ENCODE results near the gene ARAP1. TPM values are rescaled to one million over a fixed set of nuclear protein-coding genes. Genes with fewer than 3 reads are reported as not detected.

Gene ARAP1
- total RNA-seq, 2 experiments from 2014 or later = 64.7 to 70.1 TPM

DNA sequence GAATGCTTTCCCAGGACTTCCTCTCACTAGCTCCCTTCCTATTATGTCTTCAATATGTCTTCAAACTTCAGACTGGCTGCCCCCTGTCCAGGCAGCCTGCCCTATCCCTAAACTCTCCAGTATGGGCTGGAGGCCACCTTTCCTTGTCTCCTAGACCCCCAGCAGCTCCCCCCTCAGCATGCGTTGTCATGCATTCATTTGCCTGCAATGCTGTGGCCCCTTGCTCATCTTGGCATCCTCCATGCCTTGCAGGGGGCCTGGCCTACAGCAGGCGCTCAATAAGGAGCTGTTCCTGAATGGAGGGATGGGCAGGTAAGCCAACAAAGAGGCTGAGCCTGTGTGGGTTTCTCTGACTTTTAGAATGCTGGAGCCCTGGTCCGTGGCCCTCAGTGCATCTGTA lies 16.4 kb upstream of the ARAP1 start:
- Mint-ChIP-seq H3K4me3 (no peak overlapping the region), H3K4me1 (ENCODE audit: low read depth) (peaks cover 2% of the 10 kb centered on the region), H3K36me3 (ENCODE audit: low read depth) (no peaks in the 10 kb centered on the region), H3K27ac (no peak overlapping the region), H3K27me3 (ENCODE audit: low read depth) (no peaks in the 10 kb centered on the region), H3K9me3 (no peaks in the 10 kb centered on the region)
- CTCF ChIA-PET = interaction anchor here (0.5 to 0.7 kb wide), 2 partner anchors 32 to 43 kb away, joined by 3 to 4 read pairs; no protein-coding TSS in a partner anchor
- intact Hi-C loops (cut with micrococcal nuclease) = no loop called here
- DNase-seq = no peak

DNA sequence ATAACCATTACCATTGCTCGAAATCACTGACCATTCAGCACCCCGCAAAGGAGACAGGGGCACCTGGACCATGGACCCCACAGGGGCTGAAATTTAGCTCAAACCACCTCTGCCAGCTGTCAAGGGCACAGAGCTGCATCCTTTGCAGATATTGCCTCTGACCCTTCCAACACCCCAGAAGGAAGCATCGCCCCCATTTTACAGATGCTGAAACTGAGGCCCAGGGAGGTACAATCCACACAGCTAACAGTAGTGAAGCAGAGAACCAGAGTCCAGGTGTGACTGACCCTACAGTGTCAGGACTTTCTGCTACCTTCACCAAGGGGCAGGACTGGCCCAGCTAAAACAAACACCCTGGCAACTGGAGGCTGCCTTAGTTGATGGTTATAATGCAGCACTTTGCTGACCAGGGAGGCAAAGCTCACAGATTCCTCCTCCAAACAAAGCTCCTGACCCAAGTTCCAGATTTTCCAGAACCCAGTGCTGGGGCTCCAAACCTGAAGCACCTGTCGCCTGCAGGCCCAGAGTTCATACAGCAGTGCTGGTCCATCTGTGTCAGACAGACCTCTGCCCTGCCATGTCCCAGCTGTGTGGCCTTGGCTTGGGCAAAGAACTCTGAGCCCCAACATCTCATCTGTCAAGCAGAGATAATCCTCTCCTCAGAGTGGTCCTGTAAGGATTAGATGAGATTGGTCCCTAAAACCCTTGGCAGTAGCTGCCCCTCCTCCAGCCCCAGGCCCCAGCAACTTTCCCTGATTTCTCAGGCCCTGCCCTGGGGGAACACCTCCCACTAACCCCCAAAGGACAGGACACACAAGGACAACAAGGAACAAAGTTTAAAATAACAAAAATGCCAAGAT lies 15.2 kb upstream of the ARAP1 start:
- Mint-ChIP-seq H3K27ac (no peak overlapping the region), H3K4me1 (ENCODE audit: low read depth) (peaks cover 14% of the 10 kb centered on the region), H3K36me3 (ENCODE audit: low read depth) (no peaks in the 10 kb centered on the region), H3K27me3 (ENCODE audit: low read depth) (no peaks in the 10 kb centered on the region), H3K4me3 (no peak overlapping the region), H3K9me3 (no peaks in the 10 kb centered on the region)
- CTCF ChIA-PET = interaction anchor here (1.1 kb wide), 1 partner anchor 42 kb away, joined by 5 read pairs; no protein-coding TSS in a partner anchor
- DNase-seq = no peak
- intact Hi-C loops (cut with micrococcal nuclease) = no loop called here

DNA sequence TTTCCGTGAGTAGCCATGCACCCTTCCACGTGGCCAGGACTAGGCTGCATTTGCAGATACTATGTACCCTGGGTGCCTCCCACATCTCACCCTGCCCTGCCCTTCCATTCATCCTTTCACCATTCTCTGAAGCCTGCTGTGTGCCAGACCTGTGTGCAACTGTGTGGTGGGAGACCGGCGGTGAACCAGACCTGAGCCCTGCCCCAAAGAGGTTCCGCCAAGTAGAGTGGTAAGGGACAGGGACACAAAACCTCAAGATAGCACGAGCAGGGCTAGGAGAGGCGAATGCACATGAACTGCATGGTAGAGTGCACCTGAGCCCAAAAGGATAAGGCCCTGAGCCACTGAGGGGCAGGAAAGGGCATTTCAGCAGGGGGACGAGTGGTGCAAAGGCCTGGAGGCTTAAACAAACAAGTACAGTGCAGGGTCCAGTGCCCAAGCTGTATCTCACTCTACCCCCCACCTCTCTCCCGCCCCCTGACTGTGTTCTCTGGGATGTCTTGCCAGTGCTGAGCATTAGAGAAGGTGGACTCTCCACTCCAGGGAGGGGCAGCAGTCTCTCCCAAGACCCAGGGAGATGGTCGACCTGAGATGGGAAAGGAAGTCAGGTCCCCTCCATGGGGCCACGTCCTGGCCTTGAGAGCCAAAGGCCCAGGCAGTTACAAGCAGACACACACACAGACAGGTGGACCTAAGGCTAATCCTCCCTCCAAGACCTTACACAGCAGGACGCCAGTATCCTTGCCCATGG lies 14.1 kb upstream of the ARAP1 start:
- intact Hi-C loops (cut with micrococcal nuclease) = no loop called here
- DNase-seq = no peak
- H3K4me1 Mint-ChIP-seq (ENCODE audit: low read depth) = peaks cover 14% of the 10 kb centered on the region
- CTCF ChIA-PET = interaction anchor here (1.1 kb wide), 1 partner anchor 41 kb away, joined by 5 read pairs; no protein-coding TSS in a partner anchor
- no peaks in the 10 kb centered on the region for H3K36me3 Mint-ChIP-seq (ENCODE audit: low read depth)
- H3K4me3 Mint-ChIP-seq = no peak overlapping the region
- no peaks in the 10 kb centered on the region for H3K27me3 Mint-ChIP-seq (ENCODE audit: low read depth)
- H3K9me3 Mint-ChIP-seq = no peaks in the 10 kb centered on the region
- H3K27ac Mint-ChIP-seq = no peak overlapping the region

DNA sequence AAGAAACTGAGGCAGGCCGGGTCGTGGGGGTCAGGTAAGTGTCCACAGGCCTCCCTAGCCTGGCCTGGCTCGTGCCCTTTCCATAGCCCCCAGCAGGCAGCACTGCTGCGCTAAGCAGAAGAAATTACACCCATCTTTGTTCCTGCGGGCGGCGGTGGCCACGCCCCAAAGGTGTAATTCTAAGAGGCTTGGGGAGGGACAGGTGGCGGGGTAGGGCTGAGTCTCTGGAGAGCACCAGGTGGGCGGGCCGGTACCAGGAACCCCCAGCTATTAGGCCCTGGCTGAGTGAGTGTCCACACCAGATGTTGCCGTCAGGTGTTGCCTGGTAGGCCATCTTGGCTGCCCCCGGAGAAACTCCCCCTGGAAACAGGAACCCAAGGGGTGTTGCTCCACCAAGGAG lies 12.3 kb upstream of the ARAP1 start:
- DNase-seq = no peak
- CTCF ChIA-PET = interaction anchor here (0.7 kb wide), 1 partner anchor 14 kb away, joined by 3 read pairs; no protein-coding TSS in a partner anchor
- Mint-ChIP-seq H3K27ac (no peak overlapping the region), H3K36me3 (ENCODE audit: low read depth) (no peaks in the 10 kb centered on the region), H3K9me3 (no peaks in the 10 kb centered on the region), H3K27me3 (ENCODE audit: low read depth) (no peaks in the 10 kb centered on the region), H3K4me1 (ENCODE audit: low read depth) (peaks cover 16% of the 10 kb centered on the region), H3K4me3 (no peak overlapping the region)
- intact Hi-C loops (cut with micrococcal nuclease) = no loop called here

DNA sequence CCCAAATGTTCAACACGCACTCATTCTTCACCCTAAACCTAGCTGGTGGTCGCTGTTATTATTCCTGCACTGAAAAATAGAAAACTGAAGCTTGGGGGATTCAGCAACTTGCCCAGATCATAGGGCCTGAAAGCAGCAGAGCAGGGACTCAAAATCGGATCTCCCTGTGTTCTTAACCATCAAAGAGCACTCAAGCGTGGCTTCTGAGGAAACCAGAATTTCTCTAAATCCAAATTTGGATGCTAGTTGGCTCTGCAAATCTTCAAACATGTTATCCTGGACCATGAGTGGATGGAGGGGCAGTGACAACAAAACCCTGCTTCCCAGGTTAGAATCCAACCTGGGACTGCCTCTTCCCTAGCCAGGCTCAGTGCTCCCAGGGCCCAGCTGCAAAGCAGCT lies 11.6 kb upstream of the ARAP1 start:
- intact Hi-C loops (cut with micrococcal nuclease) = no loop called here
- no peak for DNase-seq
- H3K27ac Mint-ChIP-seq = no peak overlapping the region
- H3K9me3 Mint-ChIP-seq = no peaks in the 10 kb centered on the region
- no peak overlapping the region for H3K4me3 Mint-ChIP-seq
- peaks cover 16% of the 10 kb centered on the region for H3K4me1 Mint-ChIP-seq (ENCODE audit: low read depth)
- no peaks in the 10 kb centered on the region for H3K36me3 Mint-ChIP-seq (ENCODE audit: low read depth)
- CTCF ChIA-PET = no interaction called here
- no peaks in the 10 kb centered on the region for H3K27me3 Mint-ChIP-seq (ENCODE audit: low read depth)

DNA sequence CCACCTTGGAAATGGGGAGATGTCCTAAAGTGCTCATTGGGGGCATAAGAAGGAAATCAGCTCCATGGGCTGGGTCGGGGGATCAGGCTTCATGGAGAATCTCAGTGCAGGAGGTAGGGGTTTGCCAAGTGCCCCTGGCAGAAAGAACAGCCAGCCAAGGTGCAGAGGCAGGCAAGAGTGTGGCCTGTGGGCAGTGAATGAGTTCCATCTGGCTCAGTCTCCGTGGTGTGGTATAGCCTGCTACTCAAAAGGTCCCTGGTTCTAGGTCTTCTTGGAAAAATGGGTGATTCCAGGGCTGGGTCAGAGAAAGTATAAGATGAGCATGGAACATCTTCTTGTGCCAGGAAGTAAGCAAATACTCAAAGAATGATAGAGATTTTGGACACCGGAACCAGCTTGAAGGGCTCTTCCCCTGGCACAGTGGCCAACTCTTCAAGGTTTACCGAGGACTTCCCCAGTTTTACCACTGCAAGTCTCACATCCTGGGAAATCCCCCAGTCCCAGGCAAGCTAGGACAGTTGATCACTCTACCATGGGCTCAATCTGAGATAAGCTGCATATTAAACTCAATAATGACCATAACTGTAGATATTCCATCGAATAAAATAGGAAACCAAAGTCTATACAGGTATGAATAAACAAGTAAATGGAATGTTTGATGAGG lies 10.6 kb upstream of the ARAP1 start:
- CTCF ChIA-PET = interaction anchor here (0.5 kb wide), 1 partner anchor 9 kb away, joined by 3 read pairs; no protein-coding TSS in a partner anchor
- Mint-ChIP-seq H3K4me1 (ENCODE audit: low read depth) (peaks cover 16% of the 10 kb centered on the region), H3K36me3 (ENCODE audit: low read depth) (no peaks in the 10 kb centered on the region), H3K27me3 (ENCODE audit: low read depth) (no peaks in the 10 kb centered on the region), H3K4me3 (no peak overlapping the region), H3K9me3 (no peaks in the 10 kb centered on the region), H3K27ac (no peak overlapping the region)
- intact Hi-C loops (cut with micrococcal nuclease) = no loop called here
- DNase-seq = peak; percentile 61

DNA sequence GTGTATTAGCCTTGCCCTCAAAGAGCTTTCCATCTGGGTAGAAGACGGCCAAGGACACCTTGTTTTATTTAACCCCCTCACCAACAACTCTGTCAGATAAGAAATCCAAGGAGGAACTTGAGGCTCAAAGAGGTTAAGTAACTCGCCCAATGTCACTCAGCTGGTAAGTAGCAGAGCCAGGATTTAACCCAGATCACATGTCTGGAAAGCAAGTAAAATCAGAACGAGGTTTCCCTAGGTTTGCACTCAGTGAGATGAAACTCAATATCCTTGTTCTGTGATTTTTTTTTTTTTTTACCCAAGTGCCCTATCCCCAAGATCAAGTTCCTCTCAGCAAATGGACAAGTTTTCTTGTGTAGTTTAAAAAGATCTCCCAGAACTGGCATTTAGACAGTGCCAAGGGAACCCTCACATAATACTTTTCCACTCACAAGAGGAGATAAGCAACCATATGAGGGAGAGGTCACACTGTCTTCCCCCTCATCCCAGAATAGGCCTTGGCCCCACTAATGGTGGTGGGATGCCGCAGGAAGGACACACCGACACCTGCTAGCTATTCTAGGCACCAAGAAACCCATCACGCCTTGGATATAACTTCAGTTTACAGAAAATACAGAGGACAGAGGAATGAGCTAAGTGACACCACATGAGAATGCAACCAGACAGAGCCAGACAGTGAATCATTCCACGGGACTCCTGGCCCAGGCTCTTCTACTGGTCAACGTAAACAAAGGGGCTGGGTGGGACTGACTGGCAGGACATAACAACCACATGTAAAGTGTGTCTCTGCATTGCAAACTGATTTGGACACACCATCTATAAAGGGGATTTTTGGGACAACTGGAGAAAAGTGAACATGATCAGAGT lies 8.6 kb upstream of the ARAP1 start:
- Mint-ChIP-seq H3K4me1 (ENCODE audit: low read depth) (peaks cover 16% of the 10 kb centered on the region), H3K27me3 (ENCODE audit: low read depth) (no peaks in the 10 kb centered on the region), H3K4me3 (no peak overlapping the region), H3K27ac (no peak overlapping the region), H3K9me3 (no peaks in the 10 kb centered on the region), H3K36me3 (ENCODE audit: low read depth) (no peaks in the 10 kb centered on the region)
- DNase-seq = no peak
- intact Hi-C loops (cut with micrococcal nuclease) = no loop called here
- CTCF ChIA-PET = interaction anchor here (1.6 kb wide), 1 partner anchor 32 kb away, joined by 7 read pairs; no protein-coding TSS in a partner anchor

DNA sequence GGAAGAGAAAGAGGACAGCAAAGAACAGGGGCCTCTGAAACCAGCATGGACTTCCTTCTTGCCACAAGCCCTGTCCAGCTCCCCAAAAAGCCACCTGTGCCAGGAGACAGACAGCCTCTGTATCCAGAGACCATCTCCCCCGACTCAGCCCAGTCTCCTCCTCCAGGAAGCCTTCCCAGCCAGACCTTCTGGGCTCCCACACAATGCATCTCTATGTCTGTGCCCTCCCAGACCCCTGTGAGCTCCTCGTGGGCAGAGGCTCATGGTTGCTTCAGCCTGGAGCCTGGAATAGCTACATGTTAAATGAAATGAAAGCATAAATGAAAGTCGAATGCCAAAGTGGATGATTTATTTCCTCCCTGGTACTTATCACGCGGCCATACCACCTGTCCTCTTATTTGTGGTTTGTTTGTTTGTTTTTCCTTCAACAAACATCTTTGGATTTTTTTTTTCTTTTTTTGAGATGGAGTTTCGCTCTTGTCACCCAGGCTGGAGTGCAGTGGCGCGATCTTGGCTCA lies 7.3 kb upstream of the ARAP1 start:
- Mint-ChIP-seq H3K27ac (no peak overlapping the region), H3K27me3 (ENCODE audit: low read depth) (no peaks in the 10 kb centered on the region), H3K9me3 (no peaks in the 10 kb centered on the region), H3K4me3 (no peak overlapping the region), H3K36me3 (ENCODE audit: low read depth) (no peaks in the 10 kb centered on the region), H3K4me1 (ENCODE audit: low read depth) (peaks cover 16% of the 10 kb centered on the region)
- CTCF ChIA-PET = interaction anchor here (0.5 to 1.6 kb wide), 2 partner anchors 29 to 33 kb away, joined by 3 to 7 read pairs; no protein-coding TSS in a partner anchor
- no peak for DNase-seq
- intact Hi-C loops (cut with micrococcal nuclease) = no loop called here

DNA sequence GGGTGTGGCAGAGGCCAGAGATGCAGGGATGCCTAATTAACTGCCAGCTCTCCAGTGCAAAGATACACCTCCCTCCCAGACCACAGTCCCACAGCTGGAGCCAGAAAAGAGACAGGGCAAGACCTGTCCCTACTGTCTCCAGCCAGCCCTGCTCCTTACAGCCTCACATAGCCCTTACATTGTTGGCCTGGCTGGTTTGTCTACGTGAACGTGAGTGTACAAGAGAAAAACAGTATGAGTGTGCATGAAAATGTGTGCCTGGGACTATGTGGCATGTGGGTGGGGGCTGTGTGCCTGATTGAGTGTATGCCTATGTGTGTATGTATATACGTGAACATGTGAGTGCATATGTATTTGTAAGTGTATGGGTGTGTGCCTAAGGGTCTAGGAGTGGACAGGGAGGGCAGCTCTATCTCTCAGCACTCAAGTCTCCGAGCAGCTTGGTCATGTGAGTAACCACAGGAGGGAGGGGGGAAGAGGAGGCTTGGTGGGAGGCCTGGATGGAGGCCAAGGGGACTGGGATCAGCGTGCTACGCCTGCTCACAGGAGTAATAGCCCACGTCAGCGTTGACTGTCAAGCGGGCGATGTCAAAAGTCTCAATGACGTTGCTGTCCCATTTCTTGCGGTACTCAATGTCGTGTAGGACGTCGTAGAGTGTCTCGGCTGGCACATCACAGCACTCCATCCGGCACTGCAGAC lies 6.6 kb upstream of the ARAP1 start:
- no peaks in the 10 kb centered on the region for H3K36me3 Mint-ChIP-seq (ENCODE audit: low read depth)
- peaks cover 16% of the 10 kb centered on the region for H3K4me1 Mint-ChIP-seq (ENCODE audit: low read depth)
- no peak for DNase-seq
- no peak overlapping the region for H3K27ac Mint-ChIP-seq
- no peaks in the 10 kb centered on the region for H3K27me3 Mint-ChIP-seq (ENCODE audit: low read depth)
- no peaks in the 10 kb centered on the region for H3K9me3 Mint-ChIP-seq
- intact Hi-C loops (cut with micrococcal nuclease) = no loop called here
- CTCF ChIA-PET = no interaction called here
- H3K4me3 Mint-ChIP-seq = no peak overlapping the region

DNA sequence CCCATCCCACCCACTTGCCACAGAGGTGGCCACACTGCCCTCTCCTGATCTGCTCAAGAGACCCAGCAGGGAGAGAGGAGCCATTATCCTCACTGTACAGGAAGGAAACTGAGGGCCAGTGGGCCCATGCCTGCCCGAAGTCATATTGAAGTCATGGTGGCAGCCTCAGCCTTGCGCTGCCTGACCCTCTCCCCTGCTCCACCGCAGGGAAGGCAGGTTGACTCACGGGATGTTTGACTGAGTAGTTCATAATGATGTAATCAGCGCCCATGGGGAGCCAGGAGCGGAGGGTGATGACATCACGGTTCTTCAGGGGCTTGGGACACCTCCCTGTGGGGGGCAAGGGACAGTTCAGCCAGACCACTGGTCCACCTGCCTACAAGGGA lies 6.1 kb upstream of the ARAP1 start:
- Mint-ChIP-seq H3K36me3 (ENCODE audit: low read depth) (no peaks in the 10 kb centered on the region), H3K27me3 (ENCODE audit: low read depth) (no peaks in the 10 kb centered on the region), H3K4me1 (ENCODE audit: low read depth) (peaks cover 12% of the 10 kb centered on the region), H3K9me3 (no peaks in the 10 kb centered on the region), H3K27ac (no peak overlapping the region), H3K4me3 (no peak overlapping the region)
- intact Hi-C loops (cut with micrococcal nuclease) = no loop called here
- CTCF ChIA-PET = interaction anchor here (1.0 kb wide), 1 partner anchor 7 kb away, joined by 3 read pairs; no protein-coding TSS in a partner anchor
- DNase-seq = no peak

DNA sequence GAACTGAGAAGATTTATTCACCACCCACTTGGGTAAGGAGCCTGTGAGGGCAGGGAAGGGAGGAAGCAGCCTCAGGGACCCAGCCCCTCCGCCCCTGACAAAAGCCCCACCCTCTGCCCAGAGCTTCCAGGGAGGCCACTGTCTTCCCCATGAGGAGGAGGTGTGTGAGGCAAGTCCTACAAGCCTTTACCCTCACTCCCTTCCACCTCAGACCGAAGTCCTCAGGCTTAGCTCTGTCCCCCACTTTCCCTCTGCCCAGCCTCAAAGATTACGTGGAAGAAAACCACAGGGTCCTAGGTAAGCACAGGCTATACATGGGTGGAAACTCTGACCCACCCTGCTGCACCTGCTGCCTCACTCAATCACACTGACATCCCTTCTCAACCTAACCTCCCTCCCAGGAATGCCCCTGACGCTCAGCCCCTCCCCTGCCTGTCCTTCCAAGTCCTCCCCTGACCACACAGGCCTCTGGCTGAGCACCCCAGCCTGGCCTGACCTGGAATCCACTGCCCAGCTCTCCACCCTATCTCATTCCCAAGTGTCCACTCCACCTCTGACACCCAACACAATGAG lies 3.6 kb upstream of the ARAP1 start:
- H3K9me3 Mint-ChIP-seq = no peaks in the 10 kb centered on the region
- CTCF ChIA-PET = no interaction called here
- intact Hi-C loops (cut with micrococcal nuclease) = no loop called here
- H3K27me3 Mint-ChIP-seq (ENCODE audit: low read depth) = no peaks in the 10 kb centered on the region
- peaks cover 21% of the 10 kb centered on the region for H3K4me1 Mint-ChIP-seq (ENCODE audit: low read depth)
- DNase-seq = no peak
- H3K4me3 Mint-ChIP-seq = no peak overlapping the region
- no peaks in the 10 kb centered on the region for H3K36me3 Mint-ChIP-seq (ENCODE audit: low read depth)
- no peak overlapping the region for H3K27ac Mint-ChIP-seq

Measured in activated naive CD4-positive, alpha-beta T cell treated with anti-CD3 and anti-CD28 coated beads for 36 hours (primary cell).